T-cell (primary cell): ENCODE results near the gene C1QTNF9B. TPM values are rescaled to one million over a fixed set of nuclear protein-coding genes. Genes with fewer than 3 reads are reported as not detected.

Experiments
- ATAC-seq, 4 experiments: fragments of 200-7000 bp in 3 of 4; fragments of 150-1000 bp in 1 of 4; cut with Tn5 transposase; replicated peaks in 1 of 4; 1 replicate in 3 of 4; 2 replicates in 1 of 4; pipeline ENCODE4 v1.10.0; 2021; ENCODE audit warnings: moderate library complexity in 3 of 4, mild to moderate bottlenecking in 2 of 4, moderate number of reproducible peaks in 1 of 4
- CTCF ChIA-PET, 2 donors: fragments of 300-600 bp; sonication (Branson Sonifier 250); formaldehyde crosslinking; loops; one replicate each; lab custom pipeline; 2022; ENCODE audit warnings: antibody characterized with exemption in 2 of 2; lab: Charles Lee
- POLR2A ChIA-PET, 2 donors: fragments of 300-600 bp; sonication (Branson Sonifier 250); formaldehyde crosslinking; loops; one replicate each; lab custom pipeline; 2022; ENCODE audit warnings: antibody characterized with exemption in 2 of 2; lab: Charles Lee
- DNase-seq, 35 experiments: peaks; one replicate each; pipeline versions ENCODE4 v3.0.0 to v3.0.0-alpha.2; 2013 to 2023
- H3K27ac ChIP-seq: one replicate; pipeline ENCODE4 v1.5.1; 2013; ENCODE audit warnings: low read length
- H3K27me3 ChIP-seq, 2 experiments: replicated peaks in 1 of 2; 1 replicate in 1 of 2; 2 replicates in 1 of 2; pipeline versions ENCODE4 v1.6.1 to v1.7.0; 2013; ENCODE audit warnings: low read length in 1 of 2, mixed read lengths in 1 of 2; ENCODE audit not compliant: control insufficient read depth in 2 of 2, insufficient read depth in 2 of 2; ENCODE audit errors: extremely low read depth in 1 of 2
- H3K36me3 ChIP-seq, 2 donors: 1 replicate in 1 of 2; 2 replicates in 1 of 2; pipeline versions ENCODE4 v1.6.1 to v1.7.0; 2013; ENCODE audit warnings: low read length in 1 of 2; ENCODE audit not compliant: control insufficient read depth in 2 of 2, insufficient read depth in 1 of 2; ENCODE audit errors: extremely low read depth in 1 of 2
- H3K4me1 ChIP-seq, 2 experiments: 1 replicate in 1 of 2; 2 replicates in 1 of 2; pipeline versions ENCODE4 v1.6.1 to v1.7.0; 2013; ENCODE audit warnings: low read length in 2 of 2, mixed read lengths in 1 of 2; ENCODE audit not compliant: insufficient read depth in 2 of 2, control insufficient read depth in 1 of 2; ENCODE audit errors: extremely low read depth in 1 of 2
- H3K4me3 ChIP-seq, 2 donors: 1 replicate in 1 of 2; 2 replicates in 1 of 2; pipeline versions ENCODE4 v1.5.1 to v1.7.0; 2013; ENCODE audit warnings: mild to moderate bottlenecking in 2 of 2, low read length in 1 of 2, moderate library complexity in 1 of 2; ENCODE audit not compliant: control insufficient read depth in 1 of 2; ENCODE audit errors: extremely low read depth in 1 of 2
- H3K9me3 ChIP-seq: 2 replicates; pipeline ENCODE4 v1.7.0; 2013
- H3K27ac Mint-ChIP-seq, 2 donors: one replicate each; pipeline ENCODE4 v1.8.0; 2020 to 2021; ENCODE audit warnings: mild to moderate bottlenecking in 2 of 2, mixed read lengths in 2 of 2
- H3K27me3 Mint-ChIP-seq, 2 donors: one replicate each; pipeline ENCODE4 v1.8.0; 2021 to 2022; ENCODE audit warnings: mixed read lengths in 2 of 2
- H3K36me3 Mint-ChIP-seq: one replicate; pipeline ENCODE4 v1.8.0; 2021; ENCODE audit warnings: mixed read lengths
- H3K4me1 Mint-ChIP-seq, 3 donors: one replicate each; pipeline ENCODE4 v1.8.0; 2020 to 2022; ENCODE audit warnings: mixed read lengths in 3 of 3, mild to moderate bottlenecking in 1 of 3
- H3K4me3 Mint-ChIP-seq, 3 donors: one replicate each; pipeline ENCODE4 v1.8.0; 2020 to 2022; ENCODE audit warnings: mild to moderate bottlenecking in 3 of 3, mixed read lengths in 3 of 3, moderate library complexity in 3 of 3
- H3K9me3 Mint-ChIP-seq, 3 donors: one replicate each; pipeline ENCODE4 v1.8.0; 2020 to 2022; ENCODE audit warnings: mixed read lengths in 3 of 3
- WGBS: methylation state at CpG from one replicate; pipeline ENCODE4 v1.1.5; 2013; ENCODE audit warnings: missing lambda C conversion rate; ENCODE audit not compliant: insufficient coverage; 5-methylcytosine and 5-hydroxymethylcytosine counted together
- total RNA-seq, 35 experiments: library from RNA in 6 of 35; stranded (reverse) in 6 of 35; fragments of 120-200 nt in 1 of 35; gene quantifications; one replicate each; pipeline versions ENCODE4 v1.2.1 to v1.2.4 and lab custom pipeline; 2013 to 2026

C1QTNF9B gene
- total RNA-seq, 5 donors from 2014 or later (not counting 1 experiment from before 2014, with no cell fraction given): not detected

GRCh38 chr13:23934520-23934919 is 37.2 kb upstream of the C1QTNF9B start:
- no peak for ATAC-seq
- Mint-ChIP-seq H3K9me3 (peaks cover 0 to 10% (median 1%) of the 10 kb centered on the region in 3 donors), H3K36me3 (no peaks in the 10 kb centered on the region), H3K27ac (no peak overlapping the region), H3K27me3 (peaks cover 36 to 48% of the 10 kb centered on the region in 2 donors), H3K4me1 (no peaks in the 10 kb centered on the region), H3K4me3 (no peak overlapping the region)
- DNase-seq: no peak
- WGBS: no CpG with 5 or more reads among the region's 2 CpGs
- Histone ChIP-seq H3K9me3 (no peaks in the 10 kb centered on the region), H3K36me3 (no peaks in the 10 kb centered on the region), H3K4me1 (no peaks in the 10 kb centered on the region), H3K27ac (no peak overlapping the region), H3K4me3 (no peak overlapping the region), H3K27me3 (peaks cover 0 to 6% of the 10 kb centered on the region in 2 experiments)
- ChIA-PET POLR2A (no interaction called here), CTCF (no interaction called here)

- H3K27ac Mint-ChIP-seq: no peak overlapping the region
- POLR2A ChIA-PET: no interaction called here
- no peaks in the 10 kb centered on the region for H3K36me3 ChIP-seq
- DNase-seq: no peak
- H3K36me3 Mint-ChIP-seq: no peaks in the 10 kb centered on the region
- H3K27me3 Mint-ChIP-seq: peaks cover 25 to 32% of the 10 kb centered on the region in 2 donors
- H3K4me3 Mint-ChIP-seq: no peak overlapping the region
- 80% methylated on average over 1 of the region's 2 CpGs for WGBS
- H3K9me3 ChIP-seq: no peaks in the 10 kb centered on the region
- no peak for ATAC-seq
- H3K4me1 Mint-ChIP-seq: no peaks in the 10 kb centered on the region
- H3K27me3 ChIP-seq: peaks cover 0 to under 1% of the 10 kb centered on the region in 2 experiments
- no peak overlapping the region for H3K27ac ChIP-seq
- no peak overlapping the region for H3K4me3 ChIP-seq
- CTCF ChIA-PET: no interaction called here
- H3K9me3 Mint-ChIP-seq: no peaks in the 10 kb centered on the region
- H3K4me1 ChIP-seq: no peaks in the 10 kb centered on the region
These were observed 31.7 kb upstream of the C1QTNF9B start for GRCh38 chr13:23928985-23929384.

GRCh38 chr13:23923031-23923430 is 25.7 kb upstream of the C1QTNF9B start:
- peaks cover 0 to 3% of the 10 kb centered on the region in 2 experiments for H3K27me3 ChIP-seq
- H3K36me3 ChIP-seq: no peaks in the 10 kb centered on the region
- H3K4me1 ChIP-seq: no peaks in the 10 kb centered on the region
- Mint-ChIP-seq H3K36me3 (no peaks in the 10 kb centered on the region), H3K27ac (no peak overlapping the region), H3K27me3 (peaks cover 17 to 27% of the 10 kb centered on the region in 2 donors), H3K4me1 (no peaks in the 10 kb centered on the region), H3K4me3 (no peak overlapping the region), H3K9me3 (peaks cover 0 to 3% (median 0%) of the 10 kb centered on the region in 3 donors)
- no peak overlapping the region for H3K27ac ChIP-seq
- CTCF ChIA-PET: no interaction called here
- POLR2A ChIA-PET: no interaction called here
- H3K4me3 ChIP-seq: no peak overlapping the region
- no peaks in the 10 kb centered on the region for H3K9me3 ChIP-seq
- WGBS: no CpG with 5 or more reads among the region's 1 CpG
- ATAC-seq (no peak), DNase-seq (no peak)

- 92% methylated on average over 4 of the region's 5 CpGs for WGBS
- Histone ChIP-seq H3K4me1 (no peaks in the 10 kb centered on the region), H3K9me3 (no peaks in the 10 kb centered on the region), H3K27ac (no peak overlapping the region), H3K4me3 (no peak overlapping the region), H3K27me3 (peaks cover 0 to 3% of the 10 kb centered on the region in 2 experiments), H3K36me3 (no peaks in the 10 kb centered on the region)
- H3K27me3 Mint-ChIP-seq: peaks cover 25 to 35% of the 10 kb centered on the region in 2 donors
- H3K4me1 Mint-ChIP-seq: no peaks in the 10 kb centered on the region
- no peak overlapping the region for H3K27ac Mint-ChIP-seq
- DNase-seq: no peak
- H3K4me3 Mint-ChIP-seq: no peak overlapping the region
- ChIA-PET CTCF (interaction anchor here (0.7 to 1.0 kb wide), 3 partner anchors 12 to 305 kb away, joined by 3 read pairs; no protein-coding TSS in a partner anchor), POLR2A (no interaction called here)
- no peaks in the 10 kb centered on the region for H3K36me3 Mint-ChIP-seq
- peaks cover 0 to 3% (median 0%) of the 10 kb centered on the region in 3 donors for H3K9me3 Mint-ChIP-seq
- no peak for ATAC-seq
These were observed 25.0 kb upstream of the C1QTNF9B start for GRCh38 chr13:23922005-23922932.

- Histone ChIP-seq H3K27ac (no peak overlapping the region), H3K9me3 (no peaks in the 10 kb centered on the region), H3K4me1 (no peaks in the 10 kb centered on the region), H3K27me3 (peaks cover 0 to 3% of the 10 kb centered on the region in 2 experiments), H3K36me3 (no peaks in the 10 kb centered on the region), H3K4me3 (no peak overlapping the region)
- Mint-ChIP-seq H3K9me3 (peaks cover 0 to 3% (median 0%) of the 10 kb centered on the region in 3 donors), H3K27me3 (peaks cover 31 to 42% of the 10 kb centered on the region in 2 donors), H3K4me3 (no peak overlapping the region), H3K36me3 (no peaks in the 10 kb centered on the region), H3K4me1 (no peaks in the 10 kb centered on the region), H3K27ac (no peak overlapping the region)
- POLR2A ChIA-PET: no interaction called here
- CTCF ChIA-PET: interaction anchor here (0.7 to 1.0 kb wide), 3 partner anchors 11 to 306 kb away, joined by 3 read pairs; no protein-coding TSS in a partner anchor
- DNase-seq (peak in 2 of 35 experiments; percentile 1 to 52), ATAC-seq (no peak)
- WGBS: no CpG with 5 or more reads among the region's 2 CpGs
These were observed 24.2 kb upstream of the C1QTNF9B start for GRCh38 chr13:23921451-23921888.

- DNase-seq (no peak), ATAC-seq (no peak)
- no peak overlapping the region for H3K27ac ChIP-seq
- H3K4me1 ChIP-seq: no peaks in the 10 kb centered on the region
- H3K9me3 ChIP-seq: no peaks in the 10 kb centered on the region
- Mint-ChIP-seq H3K4me3 (no peak overlapping the region), H3K27me3 (peaks cover 41 to 45% of the 10 kb centered on the region in 2 donors), H3K36me3 (no peaks in the 10 kb centered on the region), H3K27ac (no peak overlapping the region), H3K9me3 (peaks cover 0 to 3% (median 0%) of the 10 kb centered on the region in 3 donors), H3K4me1 (no peaks in the 10 kb centered on the region)
- peaks cover 0 to 7% of the 10 kb centered on the region in 2 experiments for H3K27me3 ChIP-seq
- no peaks in the 10 kb centered on the region for H3K36me3 ChIP-seq
- ChIA-PET CTCF (interaction anchor here in 1 of 2 donors (1.0 kb wide), 1 partner anchor 310 kb away, joined by 5 read pairs; no protein-coding TSS in a partner anchor), POLR2A (interaction anchor here in 1 of 2 donors (0.7 kb wide), 1 partner anchor 29 kb away, joined by 3 read pairs; no protein-coding TSS in a partner anchor)
- no CpG with 5 or more reads among the region's 1 CpG for WGBS
- H3K4me3 ChIP-seq: no peak overlapping the region
These were observed 21.7 kb upstream of the C1QTNF9B start for GRCh38 chr13:23919006-23919405.
